Activated naive CD8-positive, alpha-beta T cell treated with anti-CD3 and anti-CD28 coated beads for 36 hours (primary cell): ENCODE data around the gene ENOX1. TPM values are rescaled to one million over a fixed set of nuclear protein-coding genes. Genes with fewer than 3 reads are reported as not detected.

Experiments
- DNase-seq: peaks from one replicate; pipeline ENCODE4 v3.0.0; 2021
- H3K27ac Mint-ChIP-seq: one replicate; pipeline ENCODE4 v1.8.0; 2022; ENCODE audit warnings: mild to moderate bottlenecking, moderate library complexity, mixed read lengths
- H3K27me3 Mint-ChIP-seq: one replicate; pipeline ENCODE4 v1.8.0; 2022; ENCODE audit warnings: mild to moderate bottlenecking, mixed read lengths
- H3K36me3 Mint-ChIP-seq: one replicate; pipeline ENCODE4 v1.8.0; 2021; ENCODE audit warnings: mild to moderate bottlenecking, mixed read lengths
- H3K4me1 Mint-ChIP-seq: one replicate; pipeline ENCODE4 v1.8.0; 2021; ENCODE audit warnings: mixed read lengths
- H3K4me3 Mint-ChIP-seq: one replicate; pipeline ENCODE4 v1.8.0; 2022; ENCODE audit warnings: mild to moderate bottlenecking, moderate library complexity, mixed read lengths
- H3K9me3 Mint-ChIP-seq: one replicate; pipeline ENCODE4 v1.8.0; 2022; ENCODE audit warnings: mixed read lengths
- total RNA-seq, 2 experiments: library from RNA; stranded (reverse); gene quantifications; one replicate each; pipeline ENCODE4 v1.2.3, GENCODE V29; 2021

ENOX1 gene
- total RNA-seq, 2 experiments from 2014 or later = not detected

GRCh38 chr13:43328907-43329306 lies 457.9 kb downstream of the ENOX1 start:
- no peaks in the 10 kb centered on the region for H3K4me1 Mint-ChIP-seq
- no peaks in the 10 kb centered on the region for H3K27me3 Mint-ChIP-seq
- no peak for DNase-seq
- no peak overlapping the region for H3K27ac Mint-ChIP-seq
- no peak overlapping the region for H3K4me3 Mint-ChIP-seq
- no peaks in the 10 kb centered on the region for H3K9me3 Mint-ChIP-seq
- H3K36me3 Mint-ChIP-seq = no peaks in the 10 kb centered on the region

GRCh38 chr13:43326100-43326499 lies 460.7 kb downstream of the ENOX1 start:
- Mint-ChIP-seq H3K4me3 (no peak overlapping the region), H3K9me3 (no peaks in the 10 kb centered on the region), H3K4me1 (no peaks in the 10 kb centered on the region), H3K36me3 (no peaks in the 10 kb centered on the region), H3K27me3 (no peaks in the 10 kb centered on the region), H3K27ac (no peak overlapping the region)
- DNase-seq = no peak

GRCh38 chr13:43325636-43326035 lies 461.1 kb downstream of the ENOX1 start:
- H3K4me3 Mint-ChIP-seq = no peak overlapping the region
- H3K4me1 Mint-ChIP-seq = no peaks in the 10 kb centered on the region
- no peak for DNase-seq
- no peak overlapping the region for H3K27ac Mint-ChIP-seq
- H3K9me3 Mint-ChIP-seq = no peaks in the 10 kb centered on the region
- no peaks in the 10 kb centered on the region for H3K36me3 Mint-ChIP-seq
- H3K27me3 Mint-ChIP-seq = no peaks in the 10 kb centered on the region

- DNase-seq = no peak
- no peak overlapping the region for H3K27ac Mint-ChIP-seq
- H3K4me1 Mint-ChIP-seq = no peaks in the 10 kb centered on the region
- H3K36me3 Mint-ChIP-seq = no peaks in the 10 kb centered on the region
- no peaks in the 10 kb centered on the region for H3K27me3 Mint-ChIP-seq
- H3K9me3 Mint-ChIP-seq = no peaks in the 10 kb centered on the region
- H3K4me3 Mint-ChIP-seq = no peak overlapping the region
Observed at GRCh38 chr13:43324129-43324528, 462.6 kb downstream of the ENOX1 start.

GRCh38 chr13:43319617-43320444 lies 466.9 kb downstream of the ENOX1 start:
- no peak for DNase-seq
- H3K27ac Mint-ChIP-seq = no peak overlapping the region
- H3K27me3 Mint-ChIP-seq = no peaks in the 10 kb centered on the region
- no peaks in the 10 kb centered on the region for H3K4me1 Mint-ChIP-seq
- no peak overlapping the region for H3K4me3 Mint-ChIP-seq
- H3K9me3 Mint-ChIP-seq = no peaks in the 10 kb centered on the region
- no peaks in the 10 kb centered on the region for H3K36me3 Mint-ChIP-seq

- H3K4me3 Mint-ChIP-seq = no peak overlapping the region
- no peaks in the 10 kb centered on the region for H3K27me3 Mint-ChIP-seq
- H3K27ac Mint-ChIP-seq = no peak overlapping the region
- H3K36me3 Mint-ChIP-seq = no peaks in the 10 kb centered on the region
- DNase-seq = no peak
- H3K4me1 Mint-ChIP-seq = no peaks in the 10 kb centered on the region
- no peaks in the 10 kb centered on the region for H3K9me3 Mint-ChIP-seq
Observed at GRCh38 chr13:43316946-43317353, 469.8 kb downstream of the ENOX1 start.

GRCh38 chr13:43316281-43316680 lies 470.5 kb downstream of the ENOX1 start:
- Mint-ChIP-seq H3K27me3 (no peaks in the 10 kb centered on the region), H3K9me3 (no peaks in the 10 kb centered on the region), H3K4me3 (no peak overlapping the region), H3K4me1 (no peaks in the 10 kb centered on the region), H3K36me3 (no peaks in the 10 kb centered on the region), H3K27ac (no peak overlapping the region)
- DNase-seq = no peak

GRCh38 chr13:43315522-43315921 lies 471.2 kb downstream of the ENOX1 start:
- H3K27ac Mint-ChIP-seq = no peak overlapping the region
- H3K9me3 Mint-ChIP-seq = no peaks in the 10 kb centered on the region
- no peaks in the 10 kb centered on the region for H3K27me3 Mint-ChIP-seq
- H3K4me3 Mint-ChIP-seq = no peak overlapping the region
- no peaks in the 10 kb centered on the region for H3K4me1 Mint-ChIP-seq
- no peaks in the 10 kb centered on the region for H3K36me3 Mint-ChIP-seq
- DNase-seq = no peak

GRCh38 chr13:43309311-43309710 lies 477.5 kb downstream of the ENOX1 start:
- Mint-ChIP-seq H3K4me1 (no peaks in the 10 kb centered on the region), H3K36me3 (no peaks in the 10 kb centered on the region), H3K9me3 (no peaks in the 10 kb centered on the region), H3K27ac (no peak overlapping the region), H3K4me3 (no peak overlapping the region), H3K27me3 (peaks cover 17% of the 10 kb centered on the region)
- no peak for DNase-seq

GRCh38 chr13:43307921-43308433 lies 478.8 kb downstream of the ENOX1 start:
- H3K27ac Mint-ChIP-seq = no peak overlapping the region
- DNase-seq = no peak
- H3K9me3 Mint-ChIP-seq = no peaks in the 10 kb centered on the region
- no peaks in the 10 kb centered on the region for H3K36me3 Mint-ChIP-seq
- H3K4me3 Mint-ChIP-seq = no peak overlapping the region
- H3K4me1 Mint-ChIP-seq = no peaks in the 10 kb centered on the region
- H3K27me3 Mint-ChIP-seq = peaks cover 17% of the 10 kb centered on the region

GRCh38 chr13:43307221-43307920 lies 479.4 kb downstream of the ENOX1 start:
- H3K27ac Mint-ChIP-seq = no peak overlapping the region
- H3K27me3 Mint-ChIP-seq = peaks cover 17% of the 10 kb centered on the region
- no peaks in the 10 kb centered on the region for H3K9me3 Mint-ChIP-seq
- DNase-seq = no peak
- H3K4me1 Mint-ChIP-seq = no peaks in the 10 kb centered on the region
- H3K4me3 Mint-ChIP-seq = no peak overlapping the region
- H3K36me3 Mint-ChIP-seq = no peaks in the 10 kb centered on the region

- no peaks in the 10 kb centered on the region for H3K4me1 Mint-ChIP-seq
- H3K4me3 Mint-ChIP-seq = no peak overlapping the region
- H3K9me3 Mint-ChIP-seq = no peaks in the 10 kb centered on the region
- H3K27me3 Mint-ChIP-seq = peaks cover 17% of the 10 kb centered on the region
- no peak overlapping the region for H3K27ac Mint-ChIP-seq
- DNase-seq = no peak
- H3K36me3 Mint-ChIP-seq = no peaks in the 10 kb centered on the region
Observed at GRCh38 chr13:43306372-43306771, 480.4 kb downstream of the ENOX1 start.

GRCh38 chr13:43305416-43305815 lies 481.4 kb downstream of the ENOX1 start:
- Mint-ChIP-seq H3K27ac (no peak overlapping the region), H3K4me1 (no peaks in the 10 kb centered on the region), H3K9me3 (no peaks in the 10 kb centered on the region), H3K27me3 (peaks cover 17% of the 10 kb centered on the region), H3K36me3 (no peaks in the 10 kb centered on the region), H3K4me3 (no peak overlapping the region)
- DNase-seq = no peak

GRCh38 chr13:43304945-43305344 lies 481.8 kb downstream of the ENOX1 start:
- no peak overlapping the region for H3K4me3 Mint-ChIP-seq
- no peak for DNase-seq

GRCh38 chr13:43304449-43304848 lies 482.3 kb downstream of the ENOX1 start:
- no peak for DNase-seq
- H3K4me1 Mint-ChIP-seq = no peaks in the 10 kb centered on the region
- H3K27me3 Mint-ChIP-seq = peaks cover 20% of the 10 kb centered on the region
- H3K27ac Mint-ChIP-seq = no peak overlapping the region
- H3K4me3 Mint-ChIP-seq = no peak overlapping the region
- no peaks in the 10 kb centered on the region for H3K9me3 Mint-ChIP-seq
- H3K36me3 Mint-ChIP-seq = no peaks in the 10 kb centered on the region

More at GRCh38 chr13:43304945-43305344, 481.8 kb downstream of the ENOX1 start:
- H3K9me3 Mint-ChIP-seq = no peaks in the 10 kb centered on the region
- no peak overlapping the region for H3K27ac Mint-ChIP-seq
- no peaks in the 10 kb centered on the region for H3K4me1 Mint-ChIP-seq
- no peaks in the 10 kb centered on the region for H3K36me3 Mint-ChIP-seq
- H3K27me3 Mint-ChIP-seq = peaks cover 17% of the 10 kb centered on the region
